ENCODE data around the gene DEPDC1B.
"Not testable (repeated sequence)": the region's sequence is repeated elsewhere in the genome, so short reads cannot be mapped to it uniquely, and the experiment has no call there.

The DEPDC1B gene

DNA sequence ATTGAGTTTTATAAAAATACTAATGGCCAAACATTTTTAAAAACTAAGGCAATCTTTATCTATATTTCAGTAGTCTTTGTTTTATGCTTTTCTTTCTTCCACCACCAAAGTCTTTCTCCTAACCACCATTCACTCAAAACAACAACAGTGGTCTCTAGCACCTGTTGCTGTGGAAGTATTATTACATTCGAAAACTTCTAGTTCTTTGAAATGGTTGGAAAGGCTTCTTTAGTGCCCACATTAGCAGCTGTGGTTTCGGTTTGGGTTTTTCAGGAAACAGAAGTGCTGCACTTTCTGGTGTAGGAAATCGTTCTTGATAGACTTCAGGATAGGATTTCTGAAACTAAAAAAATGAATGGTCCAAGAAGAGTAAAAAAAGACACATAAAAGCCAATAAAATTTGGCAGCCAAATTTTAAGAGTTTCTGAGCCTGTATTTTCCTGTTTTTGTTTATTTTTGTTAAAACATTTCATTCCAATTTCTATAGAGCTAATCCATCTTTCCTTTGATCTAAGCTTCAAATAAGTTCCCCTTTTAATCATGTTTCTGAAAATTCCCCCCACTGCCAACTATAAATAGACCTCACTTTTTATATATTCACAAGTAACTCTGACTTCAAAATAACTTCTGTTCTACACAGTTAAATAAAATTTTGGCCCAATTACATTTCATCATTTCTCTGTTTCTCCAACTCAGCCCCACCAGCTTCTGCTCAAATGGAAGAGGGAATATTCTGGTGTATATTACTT is 102.2 kb downstream of the DEPDC1B start:
- H3K4me3 ChIP-seq (ENCODE audit: low read length) = no peak overlapping the region

DNA sequence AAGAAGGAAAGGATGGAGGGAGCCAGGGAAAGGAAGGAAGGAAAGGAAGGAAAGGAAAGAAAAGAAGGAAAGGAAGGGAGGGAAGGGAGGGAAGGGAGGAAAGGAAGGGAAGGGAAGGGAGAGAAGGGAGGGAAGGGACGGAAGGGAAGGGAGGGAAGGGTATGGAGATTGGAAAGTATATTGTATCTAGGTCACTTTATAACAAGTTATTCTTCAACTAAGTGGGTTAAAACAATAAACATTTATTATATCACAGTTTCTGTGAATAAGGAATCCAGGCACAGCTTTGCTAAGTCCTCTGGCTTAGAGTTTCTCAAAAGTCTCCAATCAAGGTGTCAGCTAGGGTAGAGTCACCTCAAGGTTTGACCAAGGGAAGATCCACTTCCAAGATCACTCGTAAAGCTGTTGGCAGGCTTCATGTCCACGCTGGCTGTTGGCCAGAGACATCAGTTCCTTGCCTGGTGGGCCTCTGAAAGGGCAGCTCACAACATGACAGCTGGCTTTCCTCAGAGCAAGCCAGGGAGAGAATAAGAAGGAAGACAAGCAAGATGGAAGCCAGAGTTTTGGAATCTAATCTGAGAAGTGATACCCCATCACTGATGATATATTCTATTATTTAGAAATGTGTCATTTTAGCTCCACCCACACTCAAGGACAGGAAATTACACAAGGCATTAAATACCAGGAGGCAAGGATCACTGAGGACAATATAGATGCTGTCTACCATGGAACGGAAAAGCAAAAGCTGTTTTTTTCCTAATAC is 105.1 kb downstream of the DEPDC1B start:
- Histone ChIP-seq H3K9ac (ENCODE audit: low read depth, low read length) (no peak overlapping the region), H3K4me2 (ENCODE audit: low read length) (no peak overlapping the region), H3K36me3 (ENCODE audit: insufficient read depth, low read length) (no peaks in the 10 kb centered on the region), H3K4me1 (ENCODE audit: control insufficient read depth, insufficient read depth, low read length) (peaks cover 3% of the 10 kb centered on the region), H3K27me3 (ENCODE audit: control insufficient read depth, insufficient read depth, low read length) (no peaks in the 10 kb centered on the region), H3K4me3 (ENCODE audit: low read length) (no peak overlapping the region), H3K9me3 (replicated peaks; ENCODE audit: low read length) (no peaks in the 10 kb centered on the region)

More for the DNA sequence above, 102.2 kb downstream of the DEPDC1B start:
- Histone ChIP-seq H3K4me1 (ENCODE audit: control insufficient read depth, insufficient read depth, low read length) (peaks cover 3% of the 10 kb centered on the region), H3K9ac (ENCODE audit: low read depth, low read length) (no peak overlapping the region), H3K4me2 (ENCODE audit: low read length) (peak overlapping the region; percentile 42), H3K9me3 (replicated peaks; ENCODE audit: low read length) (no peaks in the 10 kb centered on the region), H3K36me3 (ENCODE audit: insufficient read depth, low read length) (no peaks in the 10 kb centered on the region), H3K27me3 (ENCODE audit: control insufficient read depth, insufficient read depth, low read length) (no peaks in the 10 kb centered on the region)

DNA sequence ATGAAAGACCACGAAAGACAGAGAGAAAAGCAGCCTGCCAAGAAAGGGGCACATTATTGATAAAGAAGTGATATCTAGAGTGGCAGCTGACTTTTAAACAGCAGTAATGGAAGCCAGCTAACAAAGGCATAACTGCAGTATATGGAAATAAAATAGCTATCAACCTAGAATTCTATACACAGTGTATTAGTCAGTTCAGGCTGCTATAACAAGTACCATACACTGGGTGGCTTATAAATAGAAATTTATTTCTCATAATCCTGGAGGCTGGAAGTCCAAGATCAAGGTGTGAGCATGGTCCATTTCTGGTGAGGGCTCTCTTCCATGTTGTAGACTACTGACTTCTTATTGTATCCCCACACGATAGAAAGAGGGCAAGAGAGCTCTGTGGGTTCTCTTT is 109.8 kb downstream of the DEPDC1B start:
- no peaks in the 10 kb centered on the region for H3K9me3 ChIP-seq (replicated peaks; ENCODE audit: low read length)
- H3K4me2 ChIP-seq (ENCODE audit: low read length) = no peak overlapping the region
- H3K4me1 ChIP-seq (ENCODE audit: control insufficient read depth, insufficient read depth, low read length) = peaks cover 3% of the 10 kb centered on the region
- no peak overlapping the region for H3K4me3 ChIP-seq (ENCODE audit: low read length)
- H3K27me3 ChIP-seq (ENCODE audit: control insufficient read depth, insufficient read depth, low read length) = no peaks in the 10 kb centered on the region
- H3K36me3 ChIP-seq (ENCODE audit: insufficient read depth, low read length) = no peaks in the 10 kb centered on the region
- H3K9ac ChIP-seq (ENCODE audit: low read depth, low read length) = no peak overlapping the region

DNA sequence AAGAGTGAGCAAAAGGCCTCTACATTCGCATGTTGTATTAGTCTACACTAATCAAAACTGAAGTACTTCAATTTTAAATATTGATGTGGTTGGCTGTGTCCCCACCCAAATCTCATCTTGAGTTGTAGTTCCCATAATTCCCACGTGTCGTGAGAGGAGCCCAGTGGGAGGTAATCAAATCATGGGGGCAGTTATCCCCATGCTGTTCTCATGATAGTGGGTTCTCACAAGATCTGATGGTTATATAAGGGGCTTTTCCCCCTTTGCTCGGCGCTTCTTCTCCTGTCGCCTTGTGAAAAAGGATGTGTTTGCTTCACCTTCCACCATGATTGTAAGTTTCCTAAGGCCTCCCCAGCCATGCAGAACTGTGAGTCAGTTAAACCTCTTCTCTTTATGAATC is 112.7 kb downstream of the DEPDC1B start:
- H3K9ac ChIP-seq (ENCODE audit: low read depth, low read length); H3K4me3 ChIP-seq (ENCODE audit: low read length); H3K27me3 ChIP-seq (ENCODE audit: control insufficient read depth, insufficient read depth, low read length); H3K4me2 ChIP-seq (ENCODE audit: low read length); H3K4me1 ChIP-seq (ENCODE audit: control insufficient read depth, insufficient read depth, low read length); H3K36me3 ChIP-seq (ENCODE audit: insufficient read depth, low read length); H3K9me3 ChIP-seq (replicated peaks; ENCODE audit: low read length): not testable (repeated sequence)

DNA sequence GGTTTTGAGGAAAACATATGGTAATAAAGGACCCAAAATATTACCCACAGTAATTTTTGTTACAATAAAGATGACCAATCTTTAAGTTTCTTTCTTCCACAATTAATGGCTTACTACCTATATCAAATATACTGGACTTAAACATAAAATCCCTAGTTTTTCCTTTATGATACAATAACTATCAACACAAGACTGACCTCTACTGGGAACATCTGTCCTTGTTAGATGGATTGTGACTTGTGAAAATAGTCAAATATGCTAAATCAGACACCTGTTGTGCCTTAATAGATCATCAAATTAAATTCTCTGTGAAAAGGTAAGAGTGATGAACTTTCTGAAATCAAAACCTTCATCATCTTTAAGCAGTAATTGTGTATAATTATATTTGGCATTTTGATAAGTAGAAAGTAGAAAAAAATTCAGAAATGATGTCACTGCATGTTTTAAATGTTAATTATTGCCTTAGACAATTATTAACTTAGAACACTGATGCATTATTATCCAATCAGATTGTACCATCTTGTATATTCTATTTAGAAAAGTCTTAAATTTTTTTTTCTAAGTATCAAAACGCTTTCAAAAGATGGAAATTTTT is 113.6 kb downstream of the DEPDC1B start:
- Histone ChIP-seq H3K9me3 (replicated peaks; ENCODE audit: low read length) (no peaks in the 10 kb centered on the region), H3K4me1 (ENCODE audit: control insufficient read depth, insufficient read depth, low read length) (no peaks in the 10 kb centered on the region), H3K27me3 (ENCODE audit: control insufficient read depth, insufficient read depth, low read length) (no peaks in the 10 kb centered on the region), H3K4me3 (ENCODE audit: low read length) (no peak overlapping the region), H3K9ac (ENCODE audit: low read depth, low read length) (no peak overlapping the region), H3K36me3 (ENCODE audit: insufficient read depth, low read length) (no peaks in the 10 kb centered on the region), H3K4me2 (ENCODE audit: low read length) (no peak overlapping the region)

DNA sequence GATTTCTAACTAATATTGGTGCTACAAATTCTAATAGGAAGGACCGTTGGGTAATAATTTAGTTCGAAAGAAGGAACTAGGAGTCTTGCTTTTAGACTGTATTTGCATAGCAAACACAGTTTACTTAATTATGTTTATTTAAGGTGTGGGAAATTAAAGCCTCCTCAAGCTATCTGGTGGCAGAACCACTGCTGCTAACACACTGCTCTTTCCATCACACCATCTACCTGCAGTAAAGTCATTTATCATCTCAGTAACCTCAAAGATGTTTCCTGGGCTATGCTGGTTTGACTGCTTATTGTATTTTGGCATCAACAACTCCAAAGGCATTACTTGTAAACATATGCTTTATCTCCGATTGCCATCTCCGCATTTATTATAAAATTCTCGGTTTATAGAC is 114.3 kb downstream of the DEPDC1B start:
- Histone ChIP-seq H3K4me1 (ENCODE audit: control insufficient read depth, insufficient read depth, low read length) (no peaks in the 10 kb centered on the region), H3K36me3 (ENCODE audit: insufficient read depth, low read length) (no peaks in the 10 kb centered on the region), H3K27me3 (ENCODE audit: control insufficient read depth, insufficient read depth, low read length) (no peaks in the 10 kb centered on the region), H3K4me3 (ENCODE audit: low read length) (no peak overlapping the region), H3K4me2 (ENCODE audit: low read length) (no peak overlapping the region), H3K9me3 (replicated peaks; ENCODE audit: low read length) (no peaks in the 10 kb centered on the region), H3K9ac (ENCODE audit: low read depth, low read length) (no peak overlapping the region)

DNA sequence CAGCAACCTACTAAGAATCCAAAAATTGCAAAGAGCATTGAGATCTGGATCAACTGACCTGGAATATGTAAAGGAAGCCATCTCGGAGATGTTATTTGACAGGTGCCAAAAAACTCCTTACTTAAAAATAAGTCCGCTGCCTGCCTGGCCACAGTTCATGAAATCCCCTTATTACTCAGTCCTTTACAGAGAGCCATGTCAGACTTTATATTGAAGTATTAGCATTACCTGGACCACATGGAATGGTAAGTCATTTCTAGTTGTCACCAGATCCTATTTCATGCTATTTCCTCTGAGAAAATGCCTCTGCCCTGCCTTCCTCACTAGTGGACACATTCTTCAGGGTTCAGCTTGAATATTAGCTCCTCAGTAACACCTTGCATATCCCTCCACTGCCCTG is 115.7 kb downstream of the DEPDC1B start:
- no peak overlapping the region for H3K4me2 ChIP-seq (ENCODE audit: low read length)
- no peaks in the 10 kb centered on the region for H3K4me1 ChIP-seq (ENCODE audit: control insufficient read depth, insufficient read depth, low read length)
- H3K9me3 ChIP-seq (replicated peaks; ENCODE audit: low read length) = no peaks in the 10 kb centered on the region
- H3K4me3 ChIP-seq (ENCODE audit: low read length) = no peak overlapping the region
- H3K36me3 ChIP-seq (ENCODE audit: insufficient read depth, low read length) = no peaks in the 10 kb centered on the region
- no peaks in the 10 kb centered on the region for H3K27me3 ChIP-seq (ENCODE audit: control insufficient read depth, insufficient read depth, low read length)
- H3K9ac ChIP-seq (ENCODE audit: low read depth, low read length) = no peak overlapping the region

DNA sequence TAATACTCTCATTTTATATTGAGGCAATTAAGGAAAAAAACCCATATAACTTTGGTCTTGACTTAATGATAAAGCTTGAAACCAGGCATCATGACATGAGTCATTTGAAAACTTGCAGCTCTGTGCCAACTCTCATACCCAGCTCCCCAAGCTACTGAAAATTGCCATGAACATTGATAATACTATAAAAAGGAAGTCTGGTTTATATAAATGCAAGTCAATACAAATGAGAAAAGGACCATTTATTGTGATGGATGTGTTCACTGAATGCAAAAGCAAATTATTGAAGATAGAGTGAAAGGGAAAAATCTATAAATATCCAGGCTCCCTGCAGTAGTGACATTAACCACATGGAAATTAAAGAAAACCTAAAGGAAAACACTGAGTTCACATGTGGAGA is 116.3 kb downstream of the DEPDC1B start:
- Histone ChIP-seq H3K9ac (ENCODE audit: low read depth, low read length) (no peak overlapping the region), H3K4me1 (ENCODE audit: control insufficient read depth, insufficient read depth, low read length) (no peaks in the 10 kb centered on the region), H3K4me3 (ENCODE audit: low read length) (no peak overlapping the region), H3K36me3 (ENCODE audit: insufficient read depth, low read length) (no peaks in the 10 kb centered on the region), H3K27me3 (ENCODE audit: control insufficient read depth, insufficient read depth, low read length) (no peaks in the 10 kb centered on the region), H3K9me3 (replicated peaks; ENCODE audit: low read length) (no peaks in the 10 kb centered on the region), H3K4me2 (ENCODE audit: low read length) (no peak overlapping the region)

DNA sequence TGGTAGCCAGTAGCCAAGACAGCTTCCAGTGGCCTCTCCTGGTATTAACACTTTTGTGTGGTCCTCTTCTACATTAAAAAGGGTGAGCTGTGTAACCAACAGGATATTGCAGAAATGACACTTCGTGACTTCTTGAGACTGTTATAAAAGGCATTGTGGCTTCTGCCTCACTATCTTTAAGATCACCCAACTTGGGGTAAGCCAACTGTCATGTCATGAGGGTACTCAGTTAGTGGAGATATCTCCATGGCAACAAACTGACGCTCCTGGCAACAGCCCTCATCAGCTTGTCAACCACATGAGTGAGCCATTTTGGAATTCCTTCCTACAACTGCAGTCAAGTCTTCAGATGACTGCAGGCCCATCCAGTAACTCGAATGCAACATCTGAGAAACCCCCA is 121.7 kb downstream of the DEPDC1B start:
- Histone ChIP-seq H3K4me3 (ENCODE audit: low read length) (no peak overlapping the region), H3K4me1 (ENCODE audit: control insufficient read depth, insufficient read depth, low read length) (no peaks in the 10 kb centered on the region), H3K36me3 (ENCODE audit: insufficient read depth, low read length) (no peaks in the 10 kb centered on the region), H3K9ac (ENCODE audit: low read depth, low read length) (no peak overlapping the region), H3K4me2 (ENCODE audit: low read length) (no peak overlapping the region), H3K27me3 (ENCODE audit: control insufficient read depth, insufficient read depth, low read length) (no peaks in the 10 kb centered on the region), H3K9me3 (replicated peaks; ENCODE audit: low read length) (no peaks in the 10 kb centered on the region)

DNA sequence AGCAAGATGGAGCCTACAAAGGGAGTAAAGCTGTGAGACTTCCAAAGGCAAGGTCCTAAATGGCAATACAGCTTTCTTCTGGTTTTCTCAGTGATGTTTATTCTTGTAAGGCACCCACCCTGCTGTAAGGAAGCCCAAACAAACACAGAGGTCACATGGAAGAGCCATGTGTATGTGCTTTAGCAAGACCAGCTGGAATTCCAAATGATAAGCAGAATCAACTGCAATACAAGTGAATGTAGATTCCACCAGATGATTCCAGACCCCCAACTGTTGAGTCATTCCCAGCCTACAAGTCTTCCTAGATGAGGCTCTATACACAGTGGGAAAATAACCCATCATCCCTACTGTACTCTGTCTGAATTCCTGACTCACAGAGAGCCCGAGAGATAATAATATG is 122.8 kb downstream of the DEPDC1B start:
- H3K4me2 ChIP-seq (ENCODE audit: low read length) = no peak overlapping the region
- H3K36me3 ChIP-seq (ENCODE audit: insufficient read depth, low read length) = no peaks in the 10 kb centered on the region
- H3K27me3 ChIP-seq (ENCODE audit: control insufficient read depth, insufficient read depth, low read length) = no peaks in the 10 kb centered on the region
- no peak overlapping the region for H3K4me3 ChIP-seq (ENCODE audit: low read length)
- no peaks in the 10 kb centered on the region for H3K4me1 ChIP-seq (ENCODE audit: control insufficient read depth, insufficient read depth, low read length)
- no peaks in the 10 kb centered on the region for H3K9me3 ChIP-seq (replicated peaks; ENCODE audit: low read length)
- H3K9ac ChIP-seq (ENCODE audit: low read depth, low read length) = no peak overlapping the region

DNA sequence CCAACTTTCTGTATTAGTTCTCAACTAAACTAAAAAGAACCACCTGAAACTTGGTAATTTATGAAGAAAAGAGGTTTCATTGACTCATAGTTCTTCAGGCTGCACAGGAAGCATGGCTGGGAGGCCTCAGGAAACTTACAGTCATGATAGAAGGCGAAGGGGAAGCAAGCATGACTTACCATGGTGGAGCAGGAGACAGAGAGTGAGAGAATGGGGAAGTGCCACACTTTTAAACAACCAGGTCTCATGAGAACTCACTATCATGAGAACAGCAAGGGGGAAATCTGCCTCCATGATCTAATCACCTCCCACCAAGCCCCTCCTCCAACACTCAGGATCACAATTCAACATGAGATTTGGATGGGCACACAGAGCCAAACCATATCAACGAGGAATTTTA is 123.5 kb downstream of the DEPDC1B start:
- Histone ChIP-seq H3K4me2 (ENCODE audit: low read length) (no peak overlapping the region), H3K9me3 (replicated peaks; ENCODE audit: low read length) (no peaks in the 10 kb centered on the region), H3K4me3 (ENCODE audit: low read length) (no peak overlapping the region), H3K4me1 (ENCODE audit: control insufficient read depth, insufficient read depth, low read length) (no peaks in the 10 kb centered on the region), H3K36me3 (ENCODE audit: insufficient read depth, low read length) (no peaks in the 10 kb centered on the region), H3K27me3 (ENCODE audit: control insufficient read depth, insufficient read depth, low read length) (no peaks in the 10 kb centered on the region), H3K9ac (ENCODE audit: low read depth, low read length) (no peak overlapping the region)

Data from skeletal muscle satellite cell (primary cell).